ENCODE results near the gene HOXD1. TPM values are rescaled to one million over a fixed set of nuclear protein-coding genes. Genes with fewer than 3 reads are reported as not detected.

HOXD1 gene
- total and polyA plus RNA-seq, 8 donors: 0.08 to 0.29 (median 0.20) TPM

DNA sequence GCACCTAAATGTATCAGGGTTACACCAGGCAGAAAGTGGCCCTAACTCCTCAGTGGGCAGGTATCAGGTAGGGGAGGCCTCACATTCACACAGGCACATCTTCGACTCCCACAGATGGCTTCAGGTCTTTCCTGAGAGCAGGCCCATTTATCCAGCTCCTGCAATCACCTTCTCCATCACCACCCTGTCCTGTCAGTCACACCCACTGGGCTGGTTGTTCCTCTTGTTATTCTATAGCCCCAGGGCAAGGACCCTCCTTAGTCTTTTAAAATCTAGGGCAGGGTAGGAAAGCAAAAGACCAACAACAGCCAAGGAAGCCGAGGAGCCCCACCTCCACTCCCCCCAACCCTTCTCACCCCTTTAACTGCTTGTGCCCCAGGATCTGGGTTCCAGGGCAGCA, 46.2 kb upstream of the HOXD1 start:
- peaks cover 0 to 53% (median 14%) of the 10 kb centered on the region in 4 donors for H3K27me3 ChIP-seq
- H3K4me1 ChIP-seq: no peaks in the 10 kb centered on the region
- TF ChIP-seq, protein P1, sequence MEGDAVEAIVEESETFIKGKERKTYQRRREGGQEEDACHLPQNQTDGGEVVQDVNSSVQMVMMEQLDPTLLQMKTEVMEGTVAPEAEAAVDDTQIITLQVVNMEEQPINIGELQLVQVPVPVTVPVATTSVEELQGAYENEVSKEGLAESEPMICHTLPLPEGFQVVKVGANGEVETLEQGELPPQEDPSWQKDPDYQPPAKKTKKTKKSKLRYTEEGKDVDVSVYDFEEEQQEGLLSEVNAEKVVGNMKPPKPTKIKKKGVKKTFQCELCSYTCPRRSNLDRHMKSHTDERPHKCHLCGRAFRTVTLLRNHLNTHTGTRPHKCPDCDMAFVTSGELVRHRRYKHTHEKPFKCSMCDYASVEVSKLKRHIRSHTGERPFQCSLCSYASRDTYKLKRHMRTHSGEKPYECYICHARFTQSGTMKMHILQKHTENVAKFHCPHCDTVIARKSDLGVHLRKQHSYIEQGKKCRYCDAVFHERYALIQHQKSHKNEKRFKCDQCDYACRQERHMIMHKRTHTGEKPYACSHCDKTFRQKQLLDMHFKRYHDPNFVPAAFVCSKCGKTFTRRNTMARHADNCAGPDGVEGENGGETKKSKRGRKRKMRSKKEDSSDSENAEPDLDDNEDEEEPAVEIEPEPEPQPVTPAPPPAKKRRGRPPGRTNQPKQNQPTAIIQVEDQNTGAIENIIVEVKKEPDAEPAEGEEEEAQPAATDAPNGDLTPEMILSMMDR (IDR thresholded peaks at IDR 0.05): no peak
- ATAC-seq (no peak), DNase-seq (no peak), FAIRE-seq (no peak)
- H3K27ac ChIP-seq: no peak overlapping the region
- intact Hi-C loops (cut with DNase I): loop anchor here (5.0 to 10.0 kb wide), 3 partner anchors 310 to 503 kb away; no protein-coding TSS in a partner anchor
- no peaks in the 10 kb centered on the region for H3K36me3 ChIP-seq
- H3K4me3 ChIP-seq: no peak overlapping the region
- no peaks in the 10 kb centered on the region for H3K9me3 ChIP-seq
- WGBS, 2 donors: 73 to 77% methylated on average over 2 of the region's 2 CpGs

DNA sequence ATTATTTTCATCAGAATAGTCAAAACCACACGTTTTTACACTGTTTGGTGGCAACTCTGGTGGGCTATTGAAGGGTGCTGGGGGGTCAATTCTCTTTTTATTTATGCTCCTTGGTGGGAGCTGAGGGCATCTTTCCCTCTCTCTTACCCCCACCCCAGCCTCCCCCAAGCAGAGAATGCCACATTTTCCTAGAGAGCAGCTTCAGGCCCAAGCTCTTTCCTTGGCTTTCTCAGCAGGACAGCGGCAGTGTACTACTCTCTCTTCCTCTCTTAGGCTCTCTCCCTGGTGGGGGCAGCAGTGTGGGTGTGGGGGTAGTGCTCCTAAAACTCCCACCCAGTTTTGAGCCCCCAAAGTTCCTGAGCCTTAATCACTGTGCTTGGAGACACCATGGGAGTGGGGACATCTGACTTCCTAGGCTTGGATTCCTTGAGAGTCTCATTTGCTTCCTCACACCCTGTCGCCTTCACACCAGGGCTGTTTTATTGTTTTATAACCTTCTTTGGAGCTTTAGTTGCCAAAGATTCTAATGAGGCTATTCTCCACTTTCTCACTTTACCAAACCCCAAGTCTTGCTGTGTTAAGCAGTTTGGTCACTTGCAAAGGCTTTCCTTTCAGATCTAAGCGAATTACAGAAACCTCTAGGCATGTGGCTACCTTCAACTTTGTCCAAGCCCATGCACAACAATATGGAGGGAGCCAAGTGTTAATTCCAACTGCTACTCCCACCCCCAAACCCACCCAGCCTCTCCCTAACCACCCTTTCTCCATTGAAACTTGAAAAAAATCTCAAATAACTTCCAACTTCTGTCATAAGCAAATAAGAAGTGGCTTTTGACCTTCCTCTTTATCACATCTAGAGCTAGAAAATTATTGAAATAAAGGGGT, 43.1 kb upstream of the HOXD1 start:
- H3K4me1 ChIP-seq: no peaks in the 10 kb centered on the region
- intact Hi-C loops (cut with DNase I): loop anchor here in 1 of 3 donors (10.0 kb wide), 1 partner anchor 499 kb away; no protein-coding TSS in a partner anchor
- H3K9me3 ChIP-seq: no peaks in the 10 kb centered on the region
- no peak for FAIRE-seq
- H3K4me3 ChIP-seq: no peak overlapping the region
- TF ChIP-seq, protein P1 (IDR thresholded peaks at IDR 0.05): no peak
- no peak for ATAC-seq
- no peak overlapping the region for H3K27ac ChIP-seq
- H3K27me3 ChIP-seq: peaks cover 0 to 22% (median 3%) of the 10 kb centered on the region in 4 donors
- 22 to 27% methylated on average over 4 of the region's 4 CpGs for WGBS, 2 donors
- DNase-seq: no peak
- no peaks in the 10 kb centered on the region for H3K36me3 ChIP-seq

- ATAC-seq: no peak
- H3K4me3 ChIP-seq: no peak overlapping the region
These were observed 42.4 kb upstream of the HOXD1 start for GRCh38 chr2:176146101-176146500.

GRCh38 chr2:176146645-176147044, 41.8 kb upstream of the HOXD1 start:
- intact Hi-C loops (cut with DNase I): loop anchor here in 1 of 3 donors (10.0 kb wide), 1 partner anchor 498 kb away; no protein-coding TSS in a partner anchor
- Histone ChIP-seq H3K4me1 (no peaks in the 10 kb centered on the region), H3K36me3 (no peaks in the 10 kb centered on the region), H3K4me3 (no peak overlapping the region), H3K27me3 (peaks cover 0 to 15% (median 5%) of the 10 kb centered on the region in 4 donors), H3K27ac (no peak overlapping the region), H3K9me3 (no peaks in the 10 kb centered on the region)
- FAIRE-seq (no peak), DNase-seq (no peak), ATAC-seq (no peak)
- TF ChIP-seq, protein P1 (IDR thresholded peaks at IDR 0.05): no peak

More at GRCh38 chr2:176146101-176146500, 42.4 kb upstream of the HOXD1 start:
- TF ChIP-seq, protein P1 (IDR thresholded peaks at IDR 0.05): no peak
- no peak for DNase-seq
- Histone ChIP-seq H3K27me3 (peaks cover 0 to 15% (median 5%) of the 10 kb centered on the region in 4 donors), H3K9me3 (no peaks in the 10 kb centered on the region), H3K27ac (no peak overlapping the region), H3K4me1 (no peaks in the 10 kb centered on the region), H3K36me3 (no peaks in the 10 kb centered on the region)
- intact Hi-C loops (cut with DNase I): loop anchor here in 1 of 3 donors (10.0 kb wide), 1 partner anchor 499 kb away; no protein-coding TSS in a partner anchor
- no peak for FAIRE-seq
- WGBS, 2 donors: 18 to 23% methylated on average over 6 of the region's 6 CpGs

Measured in pancreas (tissue), 10 donors.